ENCODE results near the gene ARL16. TPM values are rescaled to one million over a fixed set of nuclear protein-coding genes. Genes with fewer than 3 reads are reported as not detected.

Gene ARL16
- total RNA-seq, 3 donors from 2014 or later (not counting 1 experiment from before 2014, with no cell fraction given), result 23.3 to 47.9 (median 39.3) TPM

GRCh38 chr17:81647640-81648012 lies 36.0 kb downstream of the ARL16 start:
- Histone ChIP-seq H3K27me3 (ENCODE audit: control insufficient read depth, insufficient read depth, low read length) (peaks cover 3% of the 10 kb centered on the region), H3K27ac (ENCODE audit: low read length) (no peak overlapping the region), H3K4me1 (ENCODE audit: control insufficient read depth, insufficient read depth, low read length) (peaks cover 2% of the 10 kb centered on the region), H3K36me3 (ENCODE audit: control insufficient read depth, insufficient read depth, low read length) (no peaks in the 10 kb centered on the region), H3K4me3 (ENCODE audit: low read length) (no peak overlapping the region), H3K9me3 (ENCODE audit: control insufficient read depth, insufficient read depth, low read length) (peaks cover 3% of the 10 kb centered on the region)
- Mint-ChIP-seq H3K4me1 (peaks cover 5 to 9% of the 10 kb centered on the region in 2 donors), H3K27ac (no peak overlapping the region), H3K36me3 (no peaks in the 10 kb centered on the region), H3K27me3 (ENCODE audit: low read depth in 2 of 2) (peaks cover 0 to 6% of the 10 kb centered on the region in 2 donors), H3K9me3 (no peaks in the 10 kb centered on the region), H3K4me3 (no peak overlapping the region)
- WGBS (ENCODE audit: insufficient coverage), result 62% methylated on average over 21 of the region's 21 CpGs
- no peak for TF ChIP-seq CTCF (IDR thresholded peaks at IDR 0.05)
- ATAC-seq, result no peak
- intact Hi-C loops (cut with micrococcal nuclease), result no loop called here
- no peak for DNase-seq

- ATAC-seq (no peak), DNase-seq (no peak)
- peaks cover 5 to 9% of the 10 kb centered on the region in 2 donors for H3K4me1 Mint-ChIP-seq
- no peak overlapping the region for H3K4me3 Mint-ChIP-seq
- H3K36me3 Mint-ChIP-seq, result no peaks in the 10 kb centered on the region
- H3K4me3 ChIP-seq (ENCODE audit: low read length), result no peak overlapping the region
- H3K27me3 Mint-ChIP-seq (ENCODE audit: low read depth in 2 of 2), result peaks cover 0 to 6% of the 10 kb centered on the region in 2 donors
- 75% methylated on average over 12 of the region's 12 CpGs for WGBS (ENCODE audit: insufficient coverage)
- intact Hi-C loops (cut with micrococcal nuclease), result no loop called here
- H3K36me3 ChIP-seq (ENCODE audit: control insufficient read depth, insufficient read depth, low read length), result no peaks in the 10 kb centered on the region
- no peaks in the 10 kb centered on the region for H3K9me3 Mint-ChIP-seq
- peaks cover 3% of the 10 kb centered on the region for H3K27me3 ChIP-seq (ENCODE audit: control insufficient read depth, insufficient read depth, low read length)
- peaks cover 3% of the 10 kb centered on the region for H3K9me3 ChIP-seq (ENCODE audit: control insufficient read depth, insufficient read depth, low read length)
- no peaks in the 10 kb centered on the region for H3K4me1 ChIP-seq (ENCODE audit: control insufficient read depth, insufficient read depth, low read length)
- no peak overlapping the region for H3K27ac Mint-ChIP-seq
- H3K27ac ChIP-seq (ENCODE audit: low read length), result no peak overlapping the region
- no peak for TF ChIP-seq CTCF (IDR thresholded peaks at IDR 0.05)
Observed at GRCh38 chr17:81646869-81647600, 36.6 kb downstream of the ARL16 start.

GRCh38 chr17:81644976-81645952 lies 38.3 kb downstream of the ARL16 start:
- Histone ChIP-seq H3K36me3 (ENCODE audit: control insufficient read depth, insufficient read depth, low read length) (no peaks in the 10 kb centered on the region), H3K4me3 (ENCODE audit: low read length) (no peak overlapping the region), H3K27me3 (ENCODE audit: control insufficient read depth, insufficient read depth, low read length) (peaks cover 3% of the 10 kb centered on the region), H3K9me3 (ENCODE audit: control insufficient read depth, insufficient read depth, low read length) (peaks cover 3% of the 10 kb centered on the region), H3K4me1 (ENCODE audit: control insufficient read depth, insufficient read depth, low read length) (no peaks in the 10 kb centered on the region), H3K27ac (ENCODE audit: low read length) (no peak overlapping the region)
- intact Hi-C loops (cut with micrococcal nuclease), result no loop called here
- H3K4me3 Mint-ChIP-seq, result no peak overlapping the region
- H3K27ac Mint-ChIP-seq, result no peak overlapping the region
- WGBS (ENCODE audit: insufficient coverage), result 84% methylated on average over 29 of the region's 29 CpGs
- DNase-seq (no peak), ATAC-seq (no peak)
- no peaks in the 10 kb centered on the region for H3K36me3 Mint-ChIP-seq
- peaks cover 0 to 4% of the 10 kb centered on the region in 2 donors for H3K4me1 Mint-ChIP-seq
- H3K27me3 Mint-ChIP-seq (ENCODE audit: low read depth in 2 of 2), result peaks cover 0 to 6% of the 10 kb centered on the region in 2 donors
- H3K9me3 Mint-ChIP-seq, result no peaks in the 10 kb centered on the region
- no peak for TF ChIP-seq CTCF (IDR thresholded peaks at IDR 0.05)
